ENCODE data around the gene CDC37.

Gene CDC37

DNA sequence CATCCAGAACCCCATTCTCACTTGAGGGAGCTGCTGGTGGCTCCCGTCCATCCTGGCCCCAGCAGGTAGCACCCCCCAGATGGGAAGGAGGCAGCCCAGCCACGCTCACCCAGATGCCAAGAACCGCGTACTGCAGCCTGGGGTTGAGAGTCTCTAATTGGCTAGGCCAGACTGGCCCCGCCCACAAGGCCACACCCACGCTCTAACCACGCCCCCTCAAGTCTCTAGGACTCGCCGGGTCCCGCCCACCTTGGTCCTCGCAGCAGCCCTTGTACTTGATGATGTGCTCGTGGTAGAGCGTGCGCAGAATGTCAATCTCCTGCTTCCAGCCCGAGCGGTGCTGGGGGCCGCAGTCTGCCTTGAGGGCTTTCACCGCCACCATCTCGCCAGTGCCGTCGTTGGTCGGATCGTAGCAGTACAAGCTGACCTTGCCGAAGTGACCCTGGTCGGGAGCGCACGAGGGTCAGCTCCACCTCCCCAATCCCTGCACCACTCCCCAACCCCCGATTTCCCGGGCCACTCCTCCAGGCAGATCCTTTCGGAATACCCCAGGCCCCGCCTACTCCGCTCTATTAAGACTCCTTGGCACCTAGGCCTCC lies 49.5 kb downstream of the CDC37 start:
- no peak for DNase-seq (ENCODE audit: low read depth)

DNA sequence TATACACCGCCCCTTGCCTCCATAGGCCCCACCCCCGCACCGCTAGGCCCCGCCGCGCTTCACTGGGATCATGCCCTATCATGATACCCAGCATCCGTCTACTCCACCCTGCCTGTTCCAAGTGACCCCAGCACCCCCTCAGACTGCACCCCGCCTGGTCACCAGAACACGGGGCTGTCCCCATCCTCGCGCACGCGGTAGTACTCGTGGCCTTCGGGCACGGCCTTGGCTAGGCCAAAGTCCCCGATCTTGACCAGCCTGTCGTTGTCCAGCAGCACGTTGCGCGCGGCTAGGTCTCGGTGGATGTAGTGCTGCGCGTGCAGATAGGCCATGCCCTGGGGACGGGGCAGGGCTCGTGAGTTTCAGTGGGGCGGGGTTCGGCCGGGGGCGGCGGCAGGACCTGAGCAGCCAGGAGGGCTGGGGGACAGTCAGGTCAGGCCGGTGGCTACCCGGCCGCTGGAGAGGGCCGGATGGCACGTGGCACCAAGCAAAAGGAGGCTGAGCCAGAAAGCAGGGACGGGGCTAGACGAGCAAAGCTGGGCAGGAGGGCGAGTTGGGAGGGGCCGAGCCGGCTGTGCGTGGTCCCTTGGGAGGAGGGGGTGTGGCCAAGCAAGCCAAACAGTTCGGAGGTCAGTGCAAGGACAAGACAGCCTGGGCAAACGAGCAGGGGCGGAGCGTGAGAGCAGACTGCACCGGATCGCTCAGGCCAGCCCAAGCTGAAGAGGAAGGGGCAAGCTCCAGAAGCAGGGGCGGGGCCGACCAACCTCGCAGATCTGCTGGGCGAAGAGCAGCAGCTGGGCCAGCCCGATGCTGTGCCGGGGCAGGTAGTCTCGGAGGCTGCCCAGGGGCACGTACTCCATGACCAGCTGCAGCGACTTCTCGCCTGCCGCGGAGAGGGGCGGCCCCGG lies 50.3 kb downstream of the CDC37 start:
- no peak for DNase-seq (ENCODE audit: low read depth)

DNA sequence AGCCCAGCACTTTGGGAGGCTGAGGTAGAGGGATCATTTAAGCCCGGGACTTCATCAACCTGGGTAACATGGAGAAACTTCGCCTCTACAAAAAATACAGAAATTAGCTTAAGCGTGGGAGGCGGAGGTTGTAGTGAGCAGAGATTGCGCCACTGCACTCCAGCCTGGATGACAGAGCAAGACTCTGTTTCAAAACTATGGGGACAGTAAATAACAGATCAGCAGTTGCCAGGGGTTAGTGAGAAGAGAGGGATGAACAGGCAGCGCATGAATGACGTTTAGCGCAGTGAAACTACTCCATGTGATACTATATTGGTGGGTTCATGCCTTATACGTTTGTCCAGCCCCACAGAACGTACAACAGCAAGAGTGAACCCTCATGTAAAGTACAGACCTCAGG lies 56.8 kb downstream of the CDC37 start:
- DNase-seq (ENCODE audit: low read depth), result peak; percentile 57

- no peak for DNase-seq (ENCODE audit: low read depth)
Measured at GRCh38 chr19:10344780-10345179, 58.6 kb downstream of the CDC37 start.

DNA sequence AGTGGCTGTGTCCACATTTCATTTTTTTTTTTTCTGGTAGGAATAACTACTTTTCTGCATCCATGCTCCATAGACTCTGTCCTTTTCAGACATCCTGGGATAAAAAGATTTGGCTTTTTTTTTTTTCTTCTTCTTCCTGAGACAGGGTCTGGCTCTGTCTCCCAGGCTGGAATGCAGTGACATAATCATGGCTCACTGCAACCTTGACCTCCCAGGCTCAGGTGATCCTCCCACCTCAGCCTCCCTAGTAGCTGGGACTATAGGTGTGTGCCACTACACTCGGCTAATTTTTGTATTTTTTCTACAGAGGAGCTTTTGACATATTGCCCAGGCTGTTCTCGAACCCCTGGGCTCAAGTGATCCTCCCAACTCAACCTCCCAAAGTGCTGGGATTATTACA lies 59.8 kb downstream of the CDC37 start:
- DNase-seq (ENCODE audit: low read depth), result no peak

Measured in fibroblast of gingiva (primary cell).